Spinal cord (tissue), 10 donors: ENCODE results near the gene VWA5A. TPM values are rescaled to one million over a fixed set of nuclear protein-coding genes. Genes with fewer than 3 reads are reported as not detected.

ENCODE experiments used
- DNase-seq, 6 donors: peaks; one replicate each; pipeline versions ENCODE4 v3.0.0 to v3.0.0-alpha.2; 2013 to 2015; ENCODE audit warnings: low spot score in 6 of 6, low read depth in 4 of 6
- H3K27ac ChIP-seq: one replicate; pipeline ENCODE4 v1.5.1; 2013; ENCODE audit warnings: low read depth, low read length, control low read depth
- H3K27me3 ChIP-seq: one replicate; pipeline ENCODE4 v1.6.1; 2013; ENCODE audit warnings: low read length; ENCODE audit not compliant: control insufficient read depth, insufficient read depth
- H3K36me3 ChIP-seq: one replicate; pipeline ENCODE4 v1.6.1; 2013; ENCODE audit warnings: low read length; ENCODE audit not compliant: control insufficient read depth, insufficient read depth
- H3K4me1 ChIP-seq: one replicate; pipeline ENCODE4 v1.6.1; 2013; ENCODE audit warnings: low read length; ENCODE audit not compliant: control insufficient read depth, insufficient read depth
- H3K4me3 ChIP-seq: one replicate; pipeline ENCODE4 v1.5.1; 2013; ENCODE audit warnings: low read depth, low read length, control low read depth
- H3K9me3 ChIP-seq: one replicate; pipeline ENCODE4 v1.6.1; 2013; ENCODE audit warnings: low read length; ENCODE audit not compliant: control insufficient read depth, insufficient read depth
- WGBS: methylation state at CpG from one replicate; pipeline ENCODE4 v1.1.5; 2013; ENCODE audit warnings: missing lambda C conversion rate; ENCODE audit not compliant: insufficient coverage; 5-methylcytosine and 5-hydroxymethylcytosine counted together
- long read RNA-seq, 4 donors: transcript quantifications; one replicate each; lab custom pipeline, GENCODE V29; 2026
- polyA plus RNA-seq, 2 donors: library from polyadenylated mRNA; unstranded; fragments of 120-200 nt; gene quantifications; one replicate each; pipeline ENCODE4 v1.2.1, GENCODE V29; 2013; ENCODE audit not compliant: insufficient read length in 2 of 2
- total RNA-seq, 2 donors: library from RNA; depleted of rRNA in 1 of 2; stranded (reverse); fragments of 120-200 nt in 1 of 2; fragments of >200 nt in 1 of 2; gene quantifications; one replicate each; pipeline versions ENCODE4 v1.2.3 to v1.2.4, GENCODE V29; 2013 to 2014
- donor health status: healthy.

Gene VWA5A, protein sequence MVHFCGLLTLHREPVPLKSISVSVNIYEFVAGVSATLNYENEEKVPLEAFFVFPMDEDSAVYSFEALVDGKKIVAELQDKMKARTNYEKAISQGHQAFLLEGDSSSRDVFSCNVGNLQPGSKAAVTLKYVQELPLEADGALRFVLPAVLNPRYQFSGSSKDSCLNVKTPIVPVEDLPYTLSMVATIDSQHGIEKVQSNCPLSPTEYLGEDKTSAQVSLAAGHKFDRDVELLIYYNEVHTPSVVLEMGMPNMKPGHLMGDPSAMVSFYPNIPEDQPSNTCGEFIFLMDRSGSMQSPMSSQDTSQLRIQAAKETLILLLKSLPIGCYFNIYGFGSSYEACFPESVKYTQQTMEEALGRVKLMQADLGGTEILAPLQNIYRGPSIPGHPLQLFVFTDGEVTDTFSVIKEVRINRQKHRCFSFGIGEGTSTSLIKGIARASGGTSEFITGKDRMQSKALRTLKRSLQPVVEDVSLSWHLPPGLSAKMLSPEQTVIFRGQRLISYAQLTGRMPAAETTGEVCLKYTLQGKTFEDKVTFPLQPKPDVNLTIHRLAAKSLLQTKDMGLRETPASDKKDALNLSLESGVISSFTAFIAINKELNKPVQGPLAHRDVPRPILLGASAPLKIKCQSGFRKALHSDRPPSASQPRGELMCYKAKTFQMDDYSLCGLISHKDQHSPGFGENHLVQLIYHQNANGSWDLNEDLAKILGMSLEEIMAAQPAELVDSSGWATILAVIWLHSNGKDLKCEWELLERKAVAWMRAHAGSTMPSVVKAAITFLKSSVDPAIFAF
- total RNA-seq, result 10 to 100 TPM; 22.8 to 50.4 TPM
- 10 to 100 TPM; 38.4 to 41.5 TPM for polyA plus RNA-seq
- long read RNA-seq, donor 1, full-length matches to known transcripts, result 9 of 9 reads
- long read RNA-seq, donor 1, partial matches to known transcripts, result 0 of 9 reads
- long read RNA-seq, donor 1, other reads (novel, unspliced or antisense), result 0 of 9 reads
- long read RNA-seq, donor 2, partial matches to known transcripts, result 0 of 3 reads
- long read RNA-seq, donor 2, other reads (novel, unspliced or antisense), result 0 of 3 reads
- long read RNA-seq, donor 3, result 0 reads
- long read RNA-seq, donor 4, partial matches to known transcripts, result 0 of 7 reads
- long read RNA-seq, donor 4, other reads (novel, unspliced or antisense), result 0 of 7 reads

DNA sequence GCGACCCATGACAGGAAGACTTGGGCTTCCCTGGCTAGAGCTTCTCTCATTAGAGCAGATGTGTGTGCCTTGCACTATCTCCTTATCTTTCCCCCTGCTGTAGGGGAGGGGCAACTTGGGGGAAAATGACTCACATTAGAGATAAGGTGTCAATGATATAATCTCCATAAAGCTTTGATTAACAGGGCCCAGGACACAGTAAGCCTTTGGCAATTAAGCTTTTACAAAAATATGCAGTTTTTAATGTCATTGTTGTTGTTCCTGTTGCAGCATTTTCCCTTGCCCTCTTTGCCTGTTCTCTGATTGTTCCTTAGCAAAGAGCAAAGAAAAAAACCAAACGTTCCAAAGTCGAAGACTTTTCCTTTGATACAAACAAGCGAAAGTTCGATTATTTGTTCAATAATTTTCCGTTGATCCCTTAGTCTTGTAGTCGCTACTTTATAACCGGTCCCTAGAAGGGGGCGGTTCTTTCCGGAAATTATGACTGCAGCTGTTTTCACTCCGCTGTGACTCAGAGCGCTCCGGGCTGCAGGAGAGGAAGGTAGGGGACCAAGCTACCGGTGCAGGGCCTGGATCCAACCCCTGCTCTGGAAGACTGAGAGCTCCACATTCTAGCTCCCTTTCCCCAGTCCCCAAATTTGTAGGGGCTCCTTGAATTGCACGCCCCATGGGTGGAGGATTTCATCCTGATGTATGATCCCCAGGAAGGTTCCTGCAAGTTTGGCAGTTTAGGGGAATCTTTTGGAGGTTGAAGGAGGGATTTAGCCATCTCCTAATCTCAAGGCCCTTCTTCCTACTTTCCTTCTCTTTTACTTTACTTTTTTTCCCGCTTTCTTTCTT lies at the start of gene VWA5A:
Gene VWA5A (plus strand): TSS at position 509 of the 840 bp plus-strand sequence. CDS start 2,062 bp downstream, outside the sequence.
- 0% methylated on average over 9 of the region's 16 CpGs for WGBS
- Histone ChIP-seq H3K4me1 (peaks cover 4% of the 10 kb centered on the region), H3K27me3 (no peaks in the 10 kb centered on the region), H3K9me3 (no peaks in the 10 kb centered on the region), H3K27ac (peak within 1 kb of the TSS; percentile 9), H3K36me3 (peaks cover 4% of the 10 kb centered on the region), H3K4me3 (peak within 1 kb of the TSS; percentile 69)
- peak; percentile 64 to 95 (median 80) for DNase-seq

DNA sequence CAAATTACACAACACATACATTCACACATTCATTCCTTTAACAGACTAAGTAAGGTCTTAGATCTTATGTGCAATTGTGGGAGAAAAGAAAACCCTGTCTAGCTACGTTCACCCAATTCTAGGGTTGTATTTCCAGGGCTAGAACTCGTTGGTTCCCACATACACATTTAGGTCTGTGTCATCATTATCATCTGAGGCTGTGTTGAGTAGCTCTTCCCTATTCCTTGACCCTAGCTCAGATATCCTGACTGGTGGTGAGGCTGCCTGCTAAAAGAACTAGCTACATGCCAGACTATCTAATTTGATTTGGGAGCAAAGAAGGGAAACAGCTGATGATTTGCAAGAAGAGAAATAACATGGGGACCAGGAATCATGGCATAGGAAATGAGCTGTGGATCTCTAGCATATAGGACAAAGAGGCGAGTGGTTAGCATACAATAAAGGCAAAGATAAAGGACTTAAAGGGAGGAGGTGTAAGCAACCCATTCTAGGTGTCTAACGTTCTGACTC lies 46.6 kb upstream of the VWA5A start:
- WGBS, result 20% methylated on average over 1 of the region's 4 CpGs

DNA sequence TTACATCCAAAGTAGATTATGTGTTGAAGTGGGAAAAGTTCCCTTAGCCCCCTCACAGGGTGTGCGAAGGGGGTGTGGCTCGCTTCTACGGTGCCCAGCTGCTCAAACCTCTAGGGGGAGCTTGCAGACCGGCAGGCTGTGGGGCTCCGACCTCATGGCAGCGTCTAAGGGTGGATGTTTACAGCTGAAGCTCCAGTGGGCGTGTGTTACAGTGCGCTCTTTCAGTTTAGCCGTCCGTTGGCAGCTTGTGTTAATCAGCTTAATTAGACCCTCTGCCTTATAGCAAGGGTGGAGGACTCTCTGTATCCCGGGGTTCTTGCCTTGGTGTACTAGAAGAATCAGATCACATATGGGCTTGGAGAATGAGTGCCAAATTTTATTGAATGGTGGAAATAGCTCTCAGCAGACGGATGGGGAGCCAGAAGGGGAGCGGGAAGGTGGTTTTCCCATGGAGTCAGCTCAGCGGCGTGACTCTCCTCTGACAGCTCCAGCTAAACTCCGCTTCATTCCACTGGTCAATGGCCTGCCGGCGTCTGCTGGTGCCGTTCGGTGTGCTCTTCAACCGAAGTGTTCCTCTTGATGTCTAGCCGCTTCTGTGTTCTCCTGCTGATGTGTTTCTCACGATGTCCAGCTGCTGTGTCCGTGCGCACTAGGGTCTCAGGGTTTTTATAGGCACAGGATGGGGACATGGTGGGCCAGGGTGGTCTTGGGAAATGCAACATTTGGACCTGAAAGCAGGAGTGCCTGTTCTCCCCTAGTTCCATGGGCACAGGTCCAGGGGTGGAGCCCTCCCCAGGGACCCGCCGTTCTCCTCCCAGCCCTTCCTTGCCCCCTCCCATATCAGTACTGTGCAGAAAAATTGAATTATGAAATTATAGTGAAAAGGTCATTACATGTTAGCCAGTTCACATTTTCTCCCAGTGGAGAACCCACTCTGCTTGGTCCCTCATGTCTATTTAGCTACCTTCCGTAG lies 45.5 kb upstream of the VWA5A start:
- H3K27ac ChIP-seq, result no peak overlapping the region

More for the DNA sequence above, 46.6 kb upstream of the VWA5A start:
- no peak for DNase-seq
- peaks cover 3% of the 10 kb centered on the region for H3K27me3 ChIP-seq
- H3K27ac ChIP-seq, result no peak overlapping the region
- H3K36me3 ChIP-seq, result no peaks in the 10 kb centered on the region
- H3K4me3 ChIP-seq, result no peak overlapping the region
- H3K9me3 ChIP-seq, result no peaks in the 10 kb centered on the region
- H3K4me1 ChIP-seq, result peaks cover 10% of the 10 kb centered on the region

DNA sequence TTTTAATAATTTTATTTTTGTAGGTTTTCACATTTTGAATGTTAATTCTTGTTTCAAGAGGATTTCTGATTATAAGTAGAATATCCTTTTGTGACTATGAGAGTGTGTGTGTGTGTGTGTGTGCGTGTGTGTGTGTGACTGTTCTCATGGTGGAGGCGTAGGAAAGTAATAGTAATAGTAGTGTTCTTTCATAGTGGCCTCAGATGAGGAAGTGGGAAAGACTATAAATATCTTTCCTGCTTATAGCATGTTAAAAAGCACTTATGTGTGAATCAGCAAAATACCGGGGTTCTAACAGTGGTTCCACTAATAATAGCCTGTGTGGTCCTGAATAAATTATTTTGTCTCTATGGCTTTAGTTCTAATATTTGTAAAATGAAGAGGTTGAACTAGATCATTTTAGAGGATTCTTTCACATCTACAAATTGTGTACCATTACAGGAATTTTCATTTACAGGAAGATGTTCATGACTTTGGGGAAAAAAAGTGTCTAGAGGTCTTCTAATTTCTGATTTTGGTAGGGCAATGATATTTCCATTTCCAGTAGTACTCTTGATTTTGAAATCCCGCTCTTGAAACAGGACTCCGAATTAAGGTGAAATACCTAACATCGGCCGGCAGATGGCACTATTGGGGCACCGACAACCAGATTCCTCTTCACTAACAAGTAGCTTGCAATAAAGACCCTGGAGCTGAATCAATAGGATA lies 44.2 kb upstream of the VWA5A start:
- no peak overlapping the region for H3K27ac ChIP-seq
- no CpG with 5 or more reads among the region's 8 CpGs for WGBS
- DNase-seq, result peak; percentile 63 to 96 (median 80)

More for the DNA sequence above, 45.5 kb upstream of the VWA5A start:
- Histone ChIP-seq H3K4me1 (peaks cover 10% of the 10 kb centered on the region), H3K27me3 (peaks cover 3% of the 10 kb centered on the region), H3K4me3 (no peak overlapping the region), H3K36me3 (no peaks in the 10 kb centered on the region), H3K9me3 (no peaks in the 10 kb centered on the region)
- WGBS, result 26% methylated on average over 20 of the region's 28 CpGs
- DNase-seq, result peak in 2 of 6 donors; percentile 71 to 82

DNA sequence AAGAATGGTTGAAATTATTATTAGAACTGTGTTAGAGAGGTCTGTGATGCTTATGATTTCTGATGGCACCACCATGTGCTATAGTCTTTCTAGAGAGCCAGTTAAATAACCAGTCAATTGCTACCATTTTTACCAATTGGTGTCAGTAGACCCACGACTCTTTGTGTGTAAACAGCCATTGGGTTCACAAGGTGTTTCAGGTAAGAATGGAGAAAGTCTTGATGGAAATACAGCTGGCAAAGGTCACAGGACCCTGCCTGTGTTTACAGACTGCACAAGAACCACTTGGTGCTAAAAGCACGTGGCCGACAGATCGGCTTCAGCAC lies 43.7 kb upstream of the VWA5A start:
- Histone ChIP-seq H3K4me3 (no peak overlapping the region), H3K36me3 (no peaks in the 10 kb centered on the region), H3K27ac (no peak overlapping the region), H3K4me1 (peaks cover 23% of the 10 kb centered on the region), H3K9me3 (no peaks in the 10 kb centered on the region), H3K27me3 (peaks cover 3% of the 10 kb centered on the region)
- no peak for DNase-seq
- 60% methylated on average over 1 of the region's 4 CpGs for WGBS

More for the DNA sequence above, 44.2 kb upstream of the VWA5A start:
- H3K4me1 ChIP-seq, result peaks cover 19% of the 10 kb centered on the region
- peaks cover 3% of the 10 kb centered on the region for H3K27me3 ChIP-seq
- no peak overlapping the region for H3K4me3 ChIP-seq
- H3K9me3 ChIP-seq, result no peaks in the 10 kb centered on the region
- H3K36me3 ChIP-seq, result no peaks in the 10 kb centered on the region

DNA sequence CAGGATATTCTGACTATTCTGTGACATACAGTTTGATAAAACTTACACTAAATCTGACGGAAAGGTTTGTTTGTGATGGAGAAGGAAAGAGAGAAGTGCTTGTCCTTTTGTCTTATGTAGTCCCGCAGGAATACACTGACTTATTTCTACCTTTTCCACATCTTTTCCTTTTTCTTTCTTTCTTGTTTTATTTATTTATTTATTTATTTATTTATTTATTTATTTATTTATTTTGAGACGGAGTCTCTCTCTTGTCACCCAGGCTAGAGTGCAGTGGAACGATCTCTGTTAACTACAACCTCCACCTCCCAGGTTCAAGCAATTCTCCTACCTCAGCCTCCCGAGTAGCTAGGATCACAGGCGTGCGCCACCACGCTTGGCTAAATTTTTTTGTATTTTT lies 43.1 kb upstream of the VWA5A start:
- peaks cover 3% of the 10 kb centered on the region for H3K27me3 ChIP-seq
- H3K4me3 ChIP-seq, result no peak overlapping the region
- no peaks in the 10 kb centered on the region for H3K36me3 ChIP-seq
- H3K27ac ChIP-seq, result no peak overlapping the region
- 80% methylated on average over 1 of the region's 8 CpGs for WGBS
- H3K4me1 ChIP-seq, result peaks cover 23% of the 10 kb centered on the region
- no peaks in the 10 kb centered on the region for H3K9me3 ChIP-seq
- DNase-seq, result no peak

DNA sequence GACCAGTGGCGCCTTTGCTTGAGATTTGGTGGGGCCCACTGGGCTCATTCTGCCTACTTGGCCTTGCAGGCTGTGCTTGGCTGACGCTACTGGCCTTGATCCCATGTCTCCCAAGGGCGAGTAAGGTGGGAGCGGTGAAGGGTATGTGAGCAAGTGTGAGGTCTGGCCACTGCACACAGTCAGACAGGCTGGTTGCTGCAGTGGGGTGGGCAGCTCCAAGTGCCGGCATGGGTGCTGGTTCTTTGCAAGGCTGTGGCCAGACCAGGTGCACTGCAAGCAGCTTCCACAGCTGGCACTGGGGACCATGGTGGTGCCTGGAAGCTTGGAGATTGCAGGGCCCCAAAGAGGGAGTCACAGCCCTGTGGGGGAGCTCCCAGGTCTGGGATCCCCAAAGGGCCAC lies 40.7 kb upstream of the VWA5A start:
- WGBS, result 89% methylated on average over 5 of the region's 5 CpGs
- Histone ChIP-seq H3K27ac (no peak overlapping the region), H3K9me3 (no peaks in the 10 kb centered on the region), H3K27me3 (no peaks in the 10 kb centered on the region), H3K36me3 (no peaks in the 10 kb centered on the region), H3K4me3 (no peak overlapping the region), H3K4me1 (peaks cover 18% of the 10 kb centered on the region)
- no peak for DNase-seq

DNA sequence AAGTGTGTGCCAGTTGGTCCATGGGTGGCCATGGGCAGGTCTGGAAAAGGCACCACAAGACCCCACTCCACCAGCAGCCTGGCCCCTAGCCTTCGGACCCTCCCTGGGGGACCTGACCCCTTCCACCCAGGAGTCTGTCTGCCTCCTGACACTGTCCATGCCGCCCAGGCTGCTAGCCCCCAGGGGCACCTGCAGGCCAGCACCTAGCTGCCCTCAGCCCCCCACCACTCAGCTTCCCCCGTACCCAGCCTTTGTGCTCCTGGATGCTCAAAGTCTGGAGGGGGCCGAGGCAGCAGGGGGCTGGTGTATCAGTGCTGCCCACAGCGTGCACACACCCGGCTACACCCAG lies 39.8 kb upstream of the VWA5A start:
- peaks cover 12% of the 10 kb centered on the region for H3K4me1 ChIP-seq
- DNase-seq, result no peak
- peak overlapping the region; percentile 58 for H3K4me3 ChIP-seq
- H3K27me3 ChIP-seq, result no peaks in the 10 kb centered on the region
- no peaks in the 10 kb centered on the region for H3K36me3 ChIP-seq
- H3K27ac ChIP-seq, result no peak overlapping the region
- 61% methylated on average over 5 of the region's 6 CpGs for WGBS
- no peaks in the 10 kb centered on the region for H3K9me3 ChIP-seq
